HepG2 (cell line): ENCODE data around the gene EPO. TPM values are rescaled to one million over a fixed set of nuclear protein-coding genes. Genes with fewer than 3 reads are reported as not detected.

ENCODE experiments used
- FOXO1 ChIP-seq: sonication (generic); formaldehyde crosslinking; IDR thresholded peaks from 2 replicates; pipeline ENCODE4 v1.4.0; 2020; ENCODE audit warnings: missing genetic modification reagents
- HMGA1 ChIP-seq: sonication (generic); formaldehyde crosslinking; conservative IDR thresholded peaks from 2 replicates; pipeline ENCODE4 v1.4.0; 2020; ENCODE audit warnings: missing genetic modification reagents
- KLF9 ChIP-seq: IDR thresholded peaks from 2 replicates; pipeline ENCODE4 v1.6.1; 2016; ENCODE audit warnings: low read depth
- MAFF ChIP-seq: IDR thresholded peaks from 2 replicates; pipeline ENCODE4 v1.6.1; 2011; ENCODE audit warnings: low read depth, low read length, improper control_type of control experiment
- NCOA1 ChIP-seq: sonication (generic); formaldehyde crosslinking; IDR thresholded peaks from 2 replicates; pipeline ENCODE4 v1.9.0; 2021; ENCODE audit warnings: missing genetic modification reagents
- PCBP2 ChIP-seq: fragments of 200-400 bp; formaldehyde crosslinking; optimal IDR thresholded peaks from 2 replicates; pipeline ENCODE3; 2018; ENCODE audit warnings: low read length, low read depth; ENCODE audit not compliant: poor library complexity, severe bottlenecking
- TEAD2 ChIP-seq: sonication (generic); formaldehyde crosslinking; IDR thresholded peaks from 2 replicates; pipeline ENCODE4 v1.9.0; 2021; ENCODE audit warnings: missing genetic modification reagents
- ZBTB38 ChIP-seq: sonication (generic); formaldehyde crosslinking; IDR thresholded peaks from 2 replicates; pipeline ENCODE4 v1.5.1; 2020; ENCODE audit warnings: mild to moderate bottlenecking, missing genetic modification reagents
- ZFYVE20 ChIP-seq: sonication (generic); formaldehyde crosslinking; IDR thresholded peaks from 2 replicates; pipeline ENCODE4 v1.8.0; 2023; ENCODE audit warnings: low read depth, mild to moderate bottlenecking, moderate library complexity, missing genetic modification reagents, borderline replicate concordance
- ZNF160 ChIP-seq: sonication (generic); formaldehyde crosslinking; IDR thresholded peaks from 2 replicates; pipeline ENCODE4 v1.8.0; 2022; ENCODE audit warnings: mild to moderate bottlenecking, inconsistent platforms, missing genetic modification reagents
- ZNF367 ChIP-seq: sonication (generic); formaldehyde crosslinking; IDR thresholded peaks from 2 replicates; pipeline ENCODE4 v1.4.0; 2020; ENCODE audit warnings: missing genetic modification reagents, borderline replicate concordance
- ZNF382 ChIP-seq: sonication (generic); formaldehyde crosslinking; IDR thresholded peaks from 2 replicates; pipeline ENCODE4 v1.5.0; 2020; ENCODE audit warnings: missing genetic modification reagents, mild to moderate bottlenecking, borderline replicate concordance
- ZNF75D ChIP-seq: sonication (generic); formaldehyde crosslinking; IDR thresholded peaks from 2 replicates; pipeline ENCODE4 v1.8.1; 2023; ENCODE audit warnings: missing genetic modification reagents, mild to moderate bottlenecking, borderline replicate concordance
- ZNF781 ChIP-seq: sonication (generic); formaldehyde crosslinking; IDR thresholded peaks from 2 replicates; pipeline ENCODE4 v1.5.1; 2020; ENCODE audit warnings: borderline replicate concordance, mild to moderate bottlenecking, missing genetic modification reagents; ENCODE audit errors: not compliant biosample characterization
- ZNF782 ChIP-seq: sonication (generic); formaldehyde crosslinking; IDR thresholded peaks from 2 replicates; pipeline ENCODE4 v1.4.0; 2020; ENCODE audit warnings: missing genetic modification reagents, mild to moderate bottlenecking, borderline replicate concordance
- polyA plus RNA-seq, 8 experiments: library from polyadenylated mRNA; depleted of rRNA in 3 of 8; stranded (reverse) in 7 of 8; unstranded in 1 of 8; fragments of >200 nt; fragmentation: Illumina TruSeq in 4 of 8; extraction: Trizol in 4 of 8; gene quantifications; 2 replicates each; pipeline versions ENCODE4 v1.2.1 to v1.2.3, GENCODE V29; 2011 to 2016; ENCODE audit warnings: low read depth in 4 of 8, missing spikeins in 1 of 8, mixed read lengths in 1 of 8; ENCODE audit not compliant: insufficient read depth in 1 of 8
- total RNA-seq, 5 experiments: library from RNA; depleted of rRNA; stranded (reverse); fragments of >200 nt; fragmentation: Illumina TruSeq; extraction: Trizol; gene quantifications; 2 replicates each; pipeline ENCODE4 v1.2.3, GENCODE V29; 2016; ENCODE audit warnings: low read depth in 1 of 5
- TF ChIP-seq, protein P1 (sequence below): IDR thresholded peaks from 2 replicates; pipeline ENCODE4 v1.4.0; 2020; ENCODE audit warnings: mild to moderate bottlenecking, missing genetic modification reagents
- TF ChIP-seq, protein P2 (sequence below): sonication (generic); formaldehyde crosslinking; IDR thresholded peaks from 2 replicates; pipeline ENCODE4 v1.8.0; 2022; ENCODE audit warnings: missing genetic modification reagents, mild to moderate bottlenecking, moderate library complexity, borderline replicate concordance
- TF ChIP-seq, protein P3 (sequence below): sonication (generic); formaldehyde crosslinking; IDR thresholded peaks from 2 replicates; pipeline ENCODE4 v1.4.0; 2020; ENCODE audit warnings: mild to moderate bottlenecking, missing genetic modification reagents
- TF ChIP-seq, protein P4 (sequence below): sonication (generic); formaldehyde crosslinking; IDR thresholded peaks from 2 replicates; pipeline ENCODE4 v1.4.0; 2020; ENCODE audit warnings: missing genetic modification reagents

EPO gene
- total and polyA plus RNA-seq, 2 of the 13 experiments (the other 11 are each of a cell fraction or from before 2014, with no cell fraction given) = 10.3 to 25.7 TPM

DNA sequence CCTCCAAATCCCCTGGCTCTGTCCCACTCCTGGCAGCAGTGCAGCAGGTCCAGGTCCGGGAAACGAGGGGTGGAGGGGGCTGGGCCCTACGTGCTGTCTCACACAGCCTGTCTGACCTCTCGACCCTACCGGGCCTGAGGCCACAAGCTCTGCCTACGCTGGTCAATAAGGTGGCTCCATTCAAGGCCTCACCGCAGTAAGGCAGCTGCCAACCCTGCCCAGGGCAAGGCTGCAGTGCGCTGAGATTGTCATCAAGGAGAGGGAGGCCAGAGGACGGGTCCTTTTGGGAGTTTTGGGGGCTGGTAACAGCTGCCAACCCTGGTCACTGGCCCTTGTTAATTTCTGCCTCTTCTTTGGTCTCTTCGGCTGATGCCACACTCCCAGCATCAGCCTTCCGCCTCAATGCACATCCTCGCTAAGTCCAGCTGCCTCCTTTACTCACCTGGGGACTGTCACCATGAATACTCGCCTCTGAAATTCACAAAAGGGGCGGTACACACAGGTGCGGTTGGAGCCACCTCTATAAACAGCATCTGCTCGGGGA is 3.5 kb downstream of the EPO start (continued):
- TF ChIP-seq, protein P1, sequence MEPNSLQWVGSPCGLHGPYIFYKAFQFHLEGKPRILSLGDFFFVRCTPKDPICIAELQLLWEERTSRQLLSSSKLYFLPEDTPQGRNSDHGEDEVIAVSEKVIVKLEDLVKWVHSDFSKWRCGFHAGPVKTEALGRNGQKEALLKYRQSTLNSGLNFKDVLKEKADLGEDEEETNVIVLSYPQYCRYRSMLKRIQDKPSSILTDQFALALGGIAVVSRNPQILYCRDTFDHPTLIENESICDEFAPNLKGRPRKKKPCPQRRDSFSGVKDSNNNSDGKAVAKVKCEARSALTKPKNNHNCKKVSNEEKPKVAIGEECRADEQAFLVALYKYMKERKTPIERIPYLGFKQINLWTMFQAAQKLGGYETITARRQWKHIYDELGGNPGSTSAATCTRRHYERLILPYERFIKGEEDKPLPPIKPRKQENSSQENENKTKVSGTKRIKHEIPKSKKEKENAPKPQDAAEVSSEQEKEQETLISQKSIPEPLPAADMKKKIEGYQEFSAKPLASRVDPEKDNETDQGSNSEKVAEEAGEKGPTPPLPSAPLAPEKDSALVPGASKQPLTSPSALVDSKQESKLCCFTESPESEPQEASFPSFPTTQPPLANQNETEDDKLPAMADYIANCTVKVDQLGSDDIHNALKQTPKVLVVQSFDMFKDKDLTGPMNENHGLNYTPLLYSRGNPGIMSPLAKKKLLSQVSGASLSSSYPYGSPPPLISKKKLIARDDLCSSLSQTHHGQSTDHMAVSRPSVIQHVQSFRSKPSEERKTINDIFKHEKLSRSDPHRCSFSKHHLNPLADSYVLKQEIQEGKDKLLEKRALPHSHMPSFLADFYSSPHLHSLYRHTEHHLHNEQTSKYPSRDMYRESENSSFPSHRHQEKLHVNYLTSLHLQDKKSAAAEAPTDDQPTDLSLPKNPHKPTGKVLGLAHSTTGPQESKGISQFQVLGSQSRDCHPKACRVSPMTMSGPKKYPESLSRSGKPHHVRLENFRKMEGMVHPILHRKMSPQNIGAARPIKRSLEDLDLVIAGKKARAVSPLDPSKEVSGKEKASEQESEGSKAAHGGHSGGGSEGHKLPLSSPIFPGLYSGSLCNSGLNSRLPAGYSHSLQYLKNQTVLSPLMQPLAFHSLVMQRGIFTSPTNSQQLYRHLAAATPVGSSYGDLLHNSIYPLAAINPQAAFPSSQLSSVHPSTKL (CRISPR knock-in tag) = peak; percentile 84
- no peak for TF ChIP-seq ZFYVE20 (CRISPR knock-in tag)
- TF ChIP-seq NCOA1 = no peak
- TF ChIP-seq ZBTB38 (CRISPR knock-in tag) = peak; percentile 92
- TF ChIP-seq, protein P2, sequence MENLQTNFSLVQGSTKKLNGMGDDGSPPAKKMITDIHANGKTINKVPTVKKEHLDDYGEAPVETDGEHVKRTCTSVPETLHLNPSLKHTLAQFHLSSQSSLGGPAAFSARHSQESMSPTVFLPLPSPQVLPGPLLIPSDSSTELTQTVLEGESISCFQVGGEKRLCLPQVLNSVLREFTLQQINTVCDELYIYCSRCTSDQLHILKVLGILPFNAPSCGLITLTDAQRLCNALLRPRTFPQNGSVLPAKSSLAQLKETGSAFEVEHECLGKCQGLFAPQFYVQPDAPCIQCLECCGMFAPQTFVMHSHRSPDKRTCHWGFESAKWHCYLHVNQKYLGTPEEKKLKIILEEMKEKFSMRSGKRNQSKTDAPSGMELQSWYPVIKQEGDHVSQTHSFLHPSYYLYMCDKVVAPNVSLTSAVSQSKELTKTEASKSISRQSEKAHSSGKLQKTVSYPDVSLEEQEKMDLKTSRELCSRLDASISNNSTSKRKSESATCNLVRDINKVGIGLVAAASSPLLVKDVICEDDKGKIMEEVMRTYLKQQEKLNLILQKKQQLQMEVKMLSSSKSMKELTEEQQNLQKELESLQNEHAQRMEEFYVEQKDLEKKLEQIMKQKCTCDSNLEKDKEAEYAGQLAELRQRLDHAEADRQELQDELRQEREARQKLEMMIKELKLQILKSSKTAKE (CRISPR knock-in tag) = peak; percentile 96
- TF ChIP-seq TEAD2 (CRISPR knock-in tag) = no peak
- no peak for TF ChIP-seq ZNF75D
- peak; percentile 69; the same call in 1 of the 2 replicates for TF ChIP-seq FOXO1 (CRISPR knock-in tag)
- TF ChIP-seq ZNF782 (CRISPR knock-in tag) = no peak
- TF ChIP-seq, protein P3, sequence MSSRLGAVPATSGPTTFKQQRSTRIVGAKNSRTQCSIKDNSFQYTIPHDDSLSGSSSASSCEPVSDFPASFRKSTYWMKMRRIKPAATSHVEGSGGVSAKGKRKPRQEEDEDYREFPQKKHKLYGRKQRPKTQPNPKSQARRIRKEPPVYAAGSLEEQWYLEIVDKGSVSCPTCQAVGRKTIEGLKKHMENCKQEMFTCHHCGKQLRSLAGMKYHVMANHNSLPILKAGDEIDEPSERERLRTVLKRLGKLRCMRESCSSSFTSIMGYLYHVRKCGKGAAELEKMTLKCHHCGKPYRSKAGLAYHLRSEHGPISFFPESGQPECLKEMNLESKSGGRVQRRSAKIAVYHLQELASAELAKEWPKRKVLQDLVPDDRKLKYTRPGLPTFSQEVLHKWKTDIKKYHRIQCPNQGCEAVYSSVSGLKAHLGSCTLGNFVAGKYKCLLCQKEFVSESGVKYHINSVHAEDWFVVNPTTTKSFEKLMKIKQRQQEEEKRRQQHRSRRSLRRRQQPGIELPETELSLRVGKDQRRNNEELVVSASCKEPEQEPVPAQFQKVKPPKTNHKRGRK = no peak
- TF ChIP-seq ZNF781 (CRISPR knock-in tag) = no peak
- TF ChIP-seq KLF9 (CRISPR knock-in tag) = 0 out of 2 replicates have a peak, but pooled peaks have one; percentile 31
- TF ChIP-seq MAFF = no peak
- no peak for TF ChIP-seq PCBP2
- no peak for TF ChIP-seq ZNF382
- TF ChIP-seq ZNF367 (CRISPR knock-in tag) = no peak
- TF ChIP-seq, protein P4, sequence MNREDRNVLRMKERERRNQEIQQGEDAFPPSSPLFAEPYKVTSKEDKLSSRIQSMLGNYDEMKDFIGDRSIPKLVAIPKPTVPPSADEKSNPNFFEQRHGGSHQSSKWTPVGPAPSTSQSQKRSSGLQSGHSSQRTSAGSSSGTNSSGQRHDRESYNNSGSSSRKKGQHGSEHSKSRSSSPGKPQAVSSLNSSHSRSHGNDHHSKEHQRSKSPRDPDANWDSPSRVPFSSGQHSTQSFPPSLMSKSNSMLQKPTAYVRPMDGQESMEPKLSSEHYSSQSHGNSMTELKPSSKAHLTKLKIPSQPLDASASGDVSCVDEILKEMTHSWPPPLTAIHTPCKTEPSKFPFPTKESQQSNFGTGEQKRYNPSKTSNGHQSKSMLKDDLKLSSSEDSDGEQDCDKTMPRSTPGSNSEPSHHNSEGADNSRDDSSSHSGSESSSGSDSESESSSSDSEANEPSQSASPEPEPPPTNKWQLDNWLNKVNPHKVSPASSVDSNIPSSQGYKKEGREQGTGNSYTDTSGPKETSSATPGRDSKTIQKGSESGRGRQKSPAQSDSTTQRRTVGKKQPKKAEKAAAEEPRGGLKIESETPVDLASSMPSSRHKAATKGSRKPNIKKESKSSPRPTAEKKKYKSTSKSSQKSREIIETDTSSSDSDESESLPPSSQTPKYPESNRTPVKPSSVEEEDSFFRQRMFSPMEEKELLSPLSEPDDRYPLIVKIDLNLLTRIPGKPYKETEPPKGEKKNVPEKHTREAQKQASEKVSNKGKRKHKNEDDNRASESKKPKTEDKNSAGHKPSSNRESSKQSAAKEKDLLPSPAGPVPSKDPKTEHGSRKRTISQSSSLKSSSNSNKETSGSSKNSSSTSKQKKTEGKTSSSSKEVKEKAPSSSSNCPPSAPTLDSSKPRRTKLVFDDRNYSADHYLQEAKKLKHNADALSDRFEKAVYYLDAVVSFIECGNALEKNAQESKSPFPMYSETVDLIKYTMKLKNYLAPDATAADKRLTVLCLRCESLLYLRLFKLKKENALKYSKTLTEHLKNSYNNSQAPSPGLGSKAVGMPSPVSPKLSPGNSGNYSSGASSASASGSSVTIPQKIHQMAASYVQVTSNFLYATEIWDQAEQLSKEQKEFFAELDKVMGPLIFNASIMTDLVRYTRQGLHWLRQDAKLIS (CRISPR knock-in tag) = no peak
- TF ChIP-seq HMGA1 = no peak
- TF ChIP-seq ZNF160 = no peak
